ENCODE data around the gene PHRF1. TPM values are rescaled to one million over a fixed set of nuclear protein-coding genes. Genes with fewer than 3 reads are reported as not detected.

Gene PHRF1
- polyA plus RNA-seq, 1 donor, result 40.5 TPM

DNA sequence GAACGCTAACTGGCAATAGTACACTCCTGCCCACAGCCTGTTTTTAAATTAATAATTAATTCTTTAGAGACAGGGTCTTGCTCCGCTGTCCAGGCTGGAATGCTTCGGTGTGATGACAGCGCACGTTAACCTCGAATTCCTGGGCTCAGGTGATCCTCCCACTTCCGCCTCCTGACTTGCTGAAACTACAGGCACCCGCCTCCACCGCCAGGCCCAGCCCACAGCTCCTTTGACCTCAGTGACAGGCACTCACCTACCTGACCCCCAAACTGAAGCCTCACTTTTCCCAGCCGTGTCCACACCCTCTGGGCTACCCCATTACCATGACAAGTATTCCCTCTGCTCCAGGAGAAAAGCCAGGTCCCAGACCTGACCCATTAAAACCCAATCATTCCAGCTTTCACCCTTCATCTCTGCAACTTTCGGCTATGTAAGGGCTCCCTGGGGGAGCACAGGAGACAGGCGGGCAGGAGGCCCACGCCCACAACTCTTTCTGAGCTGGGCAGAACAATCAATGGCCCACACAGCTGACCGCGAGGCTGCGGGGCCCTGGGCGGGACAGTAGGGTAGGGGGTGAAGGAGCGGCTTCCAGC, 16.5 kb upstream of the PHRF1 start:
- Histone ChIP-seq H3K27me3 (ENCODE audit: control insufficient read depth, insufficient read depth, low read length) (peaks cover 42% of the 10 kb centered on the region), H3K36me3 (ENCODE audit: control insufficient read depth, insufficient read depth, low read length) (peaks cover 23% of the 10 kb centered on the region), H3K4me1 (ENCODE audit: control insufficient read depth, insufficient read depth, low read length) (peaks cover 23% of the 10 kb centered on the region), H3K4me3 (ENCODE audit: low read length) (peak overlapping the region; percentile 74), H3K9me3 (ENCODE audit: control insufficient read depth, low read depth, low read length) (peaks cover 5% of the 10 kb centered on the region), H3K27ac (ENCODE audit: low read length) (peak overlapping the region; percentile 95)
- WGBS (ENCODE audit: insufficient coverage, low lambda C conversion rate), result 100% methylated on average over 1 of the region's 18 CpGs
- peak in 1 of 2 donors; percentile 39 for DNase-seq

DNA sequence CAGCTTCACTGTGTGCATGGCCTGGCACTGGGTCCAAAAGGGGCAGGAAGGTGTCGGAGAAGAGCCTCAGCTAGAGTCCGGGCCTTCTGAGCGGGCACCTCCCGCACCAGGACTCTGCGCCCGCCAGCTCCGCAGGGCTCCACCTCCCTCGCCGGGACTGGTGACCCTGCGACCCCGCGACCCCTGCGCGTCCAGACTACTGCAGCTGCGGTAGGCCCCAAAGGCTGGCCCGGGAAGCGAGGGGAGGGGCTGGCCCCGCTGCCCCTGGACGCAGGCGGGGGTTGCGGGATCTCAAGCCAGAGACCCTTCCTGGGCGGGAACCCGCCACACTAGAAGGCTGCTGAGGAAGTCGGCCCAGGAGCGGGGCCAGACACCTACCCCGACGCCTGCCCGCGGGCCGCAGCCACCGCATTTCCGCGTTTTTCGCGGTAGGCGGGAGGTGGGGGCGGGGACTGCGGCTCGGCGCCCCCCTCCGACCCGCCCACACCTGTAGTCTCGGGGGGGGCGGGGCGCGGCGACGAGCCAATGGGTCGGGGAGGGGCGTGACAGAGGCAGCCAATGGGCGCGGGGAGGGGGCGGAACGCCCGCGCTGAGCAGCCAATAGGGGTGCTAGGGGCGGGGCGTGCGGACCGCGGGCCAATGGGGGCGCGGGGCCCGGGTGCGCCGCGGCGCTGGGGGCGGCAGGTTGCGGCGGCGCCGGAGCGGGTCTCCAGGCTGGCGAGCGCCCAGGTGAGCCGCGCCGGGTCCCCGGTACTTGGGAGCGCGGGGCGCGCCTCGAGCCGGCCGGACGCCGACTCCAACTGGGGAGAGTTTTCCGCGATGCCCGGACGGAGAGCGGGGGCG, 15.7 kb upstream of the PHRF1 start, which contains the start of the genes LMNTD2 and RASSF7:
TSS of gene LMNTD2 (minus strand) at position 434 of the 843 bp plus-strand sequence. CDS start at position 412, 22 bp downstream.
TSS of gene RASSF7 (plus strand) at position 666 of the 843 bp plus-strand sequence. CDS start 799 bp downstream, outside the sequence.
- Histone ChIP-seq H3K9me3 (ENCODE audit: control insufficient read depth, low read depth, low read length) (peaks cover 5% of the 10 kb centered on the region), H3K4me3 (ENCODE audit: low read length) (peak within 1 kb of the TSS; percentile 74), H3K27ac (ENCODE audit: low read length) (peak within 1 kb of the TSS; percentile 95), H3K4me1 (ENCODE audit: control insufficient read depth, insufficient read depth, low read length) (peaks cover 23% of the 10 kb centered on the region), H3K36me3 (ENCODE audit: control insufficient read depth, insufficient read depth, low read length) (peaks cover 23% of the 10 kb centered on the region), H3K27me3 (ENCODE audit: control insufficient read depth, insufficient read depth, low read length) (peaks cover 37% of the 10 kb centered on the region)
- DNase-seq, result peak; percentile 90 to 93
- WGBS (ENCODE audit: insufficient coverage, low lambda C conversion rate), result no CpG with 5 or more reads among the region's 95 CpGs

DNA sequence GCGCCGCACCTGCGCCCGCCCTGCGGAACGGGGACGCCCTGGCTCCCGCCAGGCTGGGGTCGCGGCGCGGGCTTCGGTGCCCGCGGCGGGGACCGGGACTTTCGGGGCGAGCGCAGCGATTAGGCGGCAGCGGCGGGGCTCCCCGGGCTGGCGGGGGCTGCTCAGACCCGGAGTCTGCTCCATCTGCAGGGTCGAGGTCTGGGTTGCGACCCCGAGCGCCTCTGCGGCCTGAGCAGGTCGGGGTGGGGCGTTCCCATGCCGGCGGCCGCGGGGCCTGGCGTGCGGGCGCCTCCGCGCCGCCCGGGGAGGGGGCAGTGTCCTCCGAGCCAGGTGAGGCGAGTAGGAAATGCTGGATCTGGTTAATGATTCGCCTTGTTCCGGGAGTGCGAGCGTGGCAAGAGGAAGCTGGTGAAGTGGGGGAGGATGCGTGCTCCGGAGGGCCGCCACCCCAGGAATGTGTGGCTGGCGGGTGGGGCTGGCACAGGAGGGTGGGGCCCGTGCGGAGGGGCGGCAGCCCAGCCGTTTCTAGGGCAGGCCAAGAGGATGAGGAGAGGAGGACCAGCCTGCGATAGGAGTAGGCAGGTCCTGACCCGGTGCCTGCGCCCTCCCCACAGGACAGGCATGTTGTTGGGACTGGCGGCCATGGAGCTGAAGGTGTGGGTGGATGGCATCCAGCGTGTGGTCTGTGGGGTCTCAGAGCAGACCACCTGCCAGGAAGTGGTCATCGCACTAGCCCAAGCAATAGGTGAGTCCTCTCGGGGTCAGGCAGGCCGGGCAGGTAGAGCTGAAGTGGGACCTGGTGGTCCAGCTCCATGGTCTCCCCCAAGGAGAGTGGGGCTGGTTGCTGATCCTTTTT, 14.9 kb upstream of the PHRF1 start:
- DNase-seq, result peak; percentile 95 to 97
- peaks cover 30% of the 10 kb centered on the region for H3K27me3 ChIP-seq (ENCODE audit: control insufficient read depth, insufficient read depth, low read length)
- H3K27ac ChIP-seq (ENCODE audit: low read length), result peak overlapping the region; percentile 81
- WGBS (ENCODE audit: insufficient coverage, low lambda C conversion rate), result no CpG with 5 or more reads among the region's 67 CpGs
- H3K36me3 ChIP-seq (ENCODE audit: control insufficient read depth, insufficient read depth, low read length), result peaks cover 23% of the 10 kb centered on the region
- H3K9me3 ChIP-seq (ENCODE audit: control insufficient read depth, low read depth, low read length), result peaks cover 2% of the 10 kb centered on the region
- peak overlapping the region; percentile 58 for H3K4me3 ChIP-seq (ENCODE audit: low read length)
- peaks cover 23% of the 10 kb centered on the region for H3K4me1 ChIP-seq (ENCODE audit: control insufficient read depth, insufficient read depth, low read length)

DNA sequence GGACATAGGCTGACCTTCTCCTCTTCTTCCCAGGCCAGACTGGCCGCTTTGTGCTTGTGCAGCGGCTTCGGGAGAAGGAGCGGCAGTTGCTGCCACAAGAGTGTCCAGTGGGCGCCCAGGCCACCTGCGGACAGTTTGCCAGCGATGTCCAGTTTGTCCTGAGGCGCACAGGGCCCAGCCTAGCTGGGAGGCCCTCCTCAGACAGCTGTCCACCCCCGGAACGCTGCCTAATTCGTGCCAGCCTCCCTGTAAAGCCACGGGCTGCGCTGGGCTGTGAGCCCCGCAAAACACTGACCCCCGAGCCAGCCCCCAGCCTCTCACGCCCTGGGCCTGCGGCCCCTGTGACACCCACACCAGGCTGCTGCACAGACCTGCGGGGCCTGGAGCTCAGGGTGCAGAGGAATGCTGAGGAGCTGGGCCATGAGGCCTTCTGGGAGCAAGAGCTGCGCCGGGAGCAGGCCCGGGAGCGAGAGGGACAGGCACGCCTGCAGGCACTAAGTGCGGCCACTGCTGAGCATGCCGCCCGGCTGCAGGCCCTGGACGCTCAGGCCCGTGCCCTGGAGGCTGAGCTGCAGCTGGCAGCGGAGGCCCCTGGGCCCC, 14.1 kb upstream of the PHRF1 start:
- Histone ChIP-seq H3K9me3 (ENCODE audit: control insufficient read depth, low read depth, low read length) (no peaks in the 10 kb centered on the region), H3K4me3 (ENCODE audit: low read length) (peak overlapping the region; percentile 58), H3K27ac (ENCODE audit: low read length) (peak overlapping the region; percentile 77), H3K36me3 (ENCODE audit: control insufficient read depth, insufficient read depth, low read length) (peaks cover 23% of the 10 kb centered on the region), H3K4me1 (ENCODE audit: control insufficient read depth, insufficient read depth, low read length) (peaks cover 23% of the 10 kb centered on the region), H3K27me3 (ENCODE audit: control insufficient read depth, insufficient read depth, low read length) (peaks cover 22% of the 10 kb centered on the region)
- DNase-seq, result no peak
- no CpG with 5 or more reads among the region's 29 CpGs for WGBS (ENCODE audit: insufficient coverage, low lambda C conversion rate)

DNA sequence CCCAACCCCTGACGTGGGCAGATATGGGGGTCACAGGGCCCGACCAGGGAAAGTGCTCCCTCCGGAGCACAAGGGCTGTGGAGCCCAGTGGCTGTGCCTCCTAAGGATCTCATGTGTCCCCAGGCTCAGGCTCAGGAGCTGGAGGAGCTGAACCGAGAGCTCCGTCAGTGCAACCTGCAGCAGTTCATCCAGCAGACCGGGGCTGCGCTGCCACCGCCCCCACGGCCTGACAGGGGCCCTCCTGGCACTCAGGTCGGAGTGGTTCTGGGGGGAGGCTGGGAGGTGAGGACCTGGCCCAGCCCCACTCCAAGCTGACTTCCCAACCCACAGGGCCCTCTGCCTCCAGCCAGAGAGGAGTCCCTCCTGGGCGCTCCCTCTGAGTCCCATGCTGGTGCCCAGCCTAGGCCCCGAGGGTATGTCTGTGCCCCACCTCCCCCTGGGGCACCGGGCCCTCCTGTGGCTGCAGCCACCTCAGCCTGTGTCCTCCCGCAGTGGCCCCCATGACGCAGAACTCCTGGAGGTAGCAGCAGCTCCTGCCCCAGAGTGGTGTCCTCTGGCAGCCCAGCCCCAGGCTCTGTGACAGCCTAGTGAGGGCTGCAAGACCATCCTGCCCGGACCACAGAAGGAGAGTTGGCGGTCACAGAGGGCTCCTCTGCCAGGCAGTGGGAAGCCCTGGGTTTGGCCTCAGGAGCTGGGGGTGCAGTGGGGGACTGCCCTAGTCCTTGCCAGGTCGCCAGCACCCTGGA, 13.0 kb upstream of the PHRF1 start:
- DNase-seq, result no peak
- peaks cover 11% of the 10 kb centered on the region for H3K27me3 ChIP-seq (ENCODE audit: control insufficient read depth, insufficient read depth, low read length)
- no CpG with 5 or more reads among the region's 18 CpGs for WGBS (ENCODE audit: insufficient coverage, low lambda C conversion rate)
- H3K4me1 ChIP-seq (ENCODE audit: control insufficient read depth, insufficient read depth, low read length), result peaks cover 26% of the 10 kb centered on the region
- peaks cover 23% of the 10 kb centered on the region for H3K36me3 ChIP-seq (ENCODE audit: control insufficient read depth, insufficient read depth, low read length)
- H3K4me3 ChIP-seq (ENCODE audit: low read length), result no peak overlapping the region
- no peaks in the 10 kb centered on the region for H3K9me3 ChIP-seq (ENCODE audit: control insufficient read depth, low read depth, low read length)
- no peak overlapping the region for H3K27ac ChIP-seq (ENCODE audit: low read length)

DNA sequence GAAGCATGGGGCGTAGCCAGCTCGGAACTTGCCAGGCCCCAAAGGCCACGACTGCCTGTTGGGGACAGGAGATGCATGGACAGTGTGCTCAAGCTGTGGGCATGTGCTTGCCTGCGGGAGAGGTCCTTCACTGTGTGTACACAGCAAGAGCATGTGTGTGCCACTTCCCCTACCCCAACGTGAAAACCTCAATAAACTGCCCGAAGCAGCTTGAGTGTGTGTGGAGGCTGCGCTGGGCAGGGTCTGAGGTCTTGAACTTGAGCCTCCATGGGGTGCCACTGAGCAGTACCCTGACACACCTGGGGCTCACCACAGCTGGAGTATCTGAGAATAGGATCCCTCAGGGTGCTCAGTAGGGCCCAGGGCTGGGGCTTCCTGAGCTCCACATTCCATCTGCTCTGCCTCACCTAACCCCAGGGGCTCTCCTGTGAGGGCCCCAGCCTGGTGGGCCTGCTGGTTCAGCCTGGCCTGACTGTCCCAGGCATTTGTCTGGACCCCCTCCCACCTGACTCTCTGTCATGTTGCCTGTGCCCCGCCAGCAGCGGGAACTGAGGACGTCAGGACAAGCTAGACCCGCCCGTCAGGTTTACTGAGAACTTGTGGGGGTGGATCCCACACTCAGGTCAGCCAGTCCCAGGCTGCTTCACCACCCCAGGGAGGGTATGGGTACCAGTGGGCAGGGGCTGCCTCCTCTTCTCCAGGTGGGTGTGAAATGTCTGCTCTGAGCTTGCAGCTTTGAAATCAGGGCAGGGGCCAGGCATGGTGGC, 12.3 kb upstream of the PHRF1 start:
- Histone ChIP-seq H3K9me3 (ENCODE audit: control insufficient read depth, low read depth, low read length) (no peaks in the 10 kb centered on the region), H3K4me1 (ENCODE audit: control insufficient read depth, insufficient read depth, low read length) (peaks cover 25% of the 10 kb centered on the region), H3K27ac (ENCODE audit: low read length) (no peak overlapping the region), H3K27me3 (ENCODE audit: control insufficient read depth, insufficient read depth, low read length) (peaks cover 7% of the 10 kb centered on the region), H3K36me3 (ENCODE audit: control insufficient read depth, insufficient read depth, low read length) (peaks cover 23% of the 10 kb centered on the region), H3K4me3 (ENCODE audit: low read length) (no peak overlapping the region)
- DNase-seq, result no peak
- no CpG with 5 or more reads among the region's 12 CpGs for WGBS (ENCODE audit: insufficient coverage, low lambda C conversion rate)

DNA sequence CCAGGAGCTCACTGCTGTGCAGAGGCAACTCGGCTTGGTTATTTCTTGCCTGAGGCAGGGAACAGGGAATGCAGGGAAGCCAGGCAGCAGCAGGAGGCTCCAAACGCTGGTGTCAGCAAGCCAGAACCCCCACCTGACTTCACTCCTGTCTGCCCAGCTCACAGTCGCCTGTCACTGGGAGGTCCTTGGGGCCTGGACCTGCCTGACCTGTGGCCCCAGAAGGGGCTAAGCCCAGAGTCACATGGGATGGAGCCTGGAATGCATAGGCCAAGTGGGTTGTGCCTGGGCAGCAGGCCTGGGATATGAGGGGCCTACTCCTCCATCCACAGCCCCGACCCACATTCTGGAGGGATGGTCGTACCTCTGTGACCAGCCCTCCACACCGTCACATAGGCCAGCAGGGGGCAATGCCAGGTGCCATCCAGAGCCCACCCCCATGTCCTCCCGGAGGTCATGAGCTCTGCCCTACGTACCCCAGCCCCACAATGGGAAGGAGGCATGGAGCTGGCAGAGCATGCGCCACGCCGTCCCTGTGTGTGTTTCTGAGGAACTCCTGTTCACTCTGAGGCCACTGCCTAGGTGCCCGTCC, 10.3 kb upstream of the PHRF1 start:
- Histone ChIP-seq H3K36me3 (ENCODE audit: control insufficient read depth, insufficient read depth, low read length) (peaks cover 23% of the 10 kb centered on the region), H3K27me3 (ENCODE audit: control insufficient read depth, insufficient read depth, low read length) (peaks cover 9% of the 10 kb centered on the region), H3K4me1 (ENCODE audit: control insufficient read depth, insufficient read depth, low read length) (peaks cover 21% of the 10 kb centered on the region), H3K4me3 (ENCODE audit: low read length) (no peak overlapping the region), H3K27ac (ENCODE audit: low read length) (no peak overlapping the region), H3K9me3 (ENCODE audit: control insufficient read depth, low read depth, low read length) (no peaks in the 10 kb centered on the region)
- DNase-seq, result no peak
- WGBS (ENCODE audit: insufficient coverage, low lambda C conversion rate), result no CpG with 5 or more reads among the region's 12 CpGs

DNA sequence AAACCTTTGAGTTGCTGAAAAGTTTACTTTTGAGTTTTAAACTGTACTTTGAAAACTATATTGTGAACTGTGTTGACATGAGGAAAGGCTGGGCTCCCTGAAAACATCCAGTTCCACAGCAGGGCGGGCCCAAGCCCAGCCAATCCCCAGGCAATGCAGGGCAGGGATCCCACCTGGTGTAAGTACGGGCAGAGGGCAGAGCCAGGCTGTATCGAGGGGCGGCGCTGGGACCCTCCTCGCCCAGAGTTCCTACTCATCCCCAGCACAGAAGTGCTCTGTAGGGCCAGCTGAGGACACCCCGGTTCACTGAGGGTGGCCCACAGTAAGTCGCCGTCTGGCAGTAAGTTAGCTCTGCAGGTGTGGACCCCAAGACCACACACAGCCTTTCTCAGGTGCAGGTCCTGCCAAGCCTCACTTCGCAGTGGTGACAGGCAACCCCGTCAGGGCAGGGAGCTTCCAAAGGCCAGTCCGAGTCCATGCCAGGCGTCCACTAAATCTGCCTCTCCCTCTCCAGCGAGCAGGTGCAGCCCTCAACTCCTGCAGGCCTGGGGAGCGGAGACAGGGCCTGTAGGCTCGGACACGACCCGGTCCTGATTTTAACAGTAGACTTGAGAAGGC, 9.2 kb upstream of the PHRF1 start:
- 90% methylated on average over 2 of the region's 18 CpGs for WGBS (ENCODE audit: insufficient coverage, low lambda C conversion rate)
- Histone ChIP-seq H3K27ac (ENCODE audit: low read length) (no peak overlapping the region), H3K27me3 (ENCODE audit: control insufficient read depth, insufficient read depth, low read length) (peaks cover 13% of the 10 kb centered on the region), H3K4me3 (ENCODE audit: low read length) (no peak overlapping the region), H3K9me3 (ENCODE audit: control insufficient read depth, low read depth, low read length) (no peaks in the 10 kb centered on the region), H3K4me1 (ENCODE audit: control insufficient read depth, insufficient read depth, low read length) (peaks cover 15% of the 10 kb centered on the region), H3K36me3 (ENCODE audit: control insufficient read depth, insufficient read depth, low read length) (peaks cover 21% of the 10 kb centered on the region)
- DNase-seq, result no peak

Measured in large intestine (tissue), 3 donors.